DLD1 (cell line): ENCODE measurements around the gene ENTREP3.

Experiments
- in situ Hi-C: cut with HindIII; loops from 2 replicates; pipeline ENCODE4 v1.10.0; 2017; ENCODE audit warnings: low sequenced_read_pairs

Gene ENTREP3

GRCh38 chr1:155279268-155279667 lies 24.0 kb upstream of the ENTREP3 start:
- in situ Hi-C loops = no loop called here

- in situ Hi-C loops = no loop called here
Measured at GRCh38 chr1:155278689-155279160, 23.4 kb upstream of the ENTREP3 start.

- in situ Hi-C loops = no loop called here
Measured at GRCh38 chr1:155277902-155278688, 22.8 kb upstream of the ENTREP3 start.

- in situ Hi-C loops = no loop called here
Measured at GRCh38 chr1:155277070-155277901, 22.0 kb upstream of the ENTREP3 start, which contains the start of gene HCN3. Gene HCN3, plus strand, starts transcription at chr1:155277463. Its CDS starts 128 bp downstream, at chr1:155277591.

GRCh38 chr1:155273343-155274245 lies 18.3 kb upstream of the ENTREP3 start, which contains the start of gene CLK2:
Gene CLK2, minus strand, starts transcription at chr1:155273504. Its CDS starts 2,527 bp downstream, at chr1:155270977.
- in situ Hi-C loops = no loop called here

- in situ Hi-C loops = no loop called here
Measured at GRCh38 chr1:155272466-155273342, 17.4 kb upstream of the ENTREP3 start.

GRCh38 chr1:155269381-155269780 lies 14.1 kb upstream of the ENTREP3 start:
- in situ Hi-C loops = no loop called here

GRCh38 chr1:155268630-155269029 lies 13.3 kb upstream of the ENTREP3 start:
- in situ Hi-C loops = no loop called here

- in situ Hi-C loops = no loop called here
Measured at GRCh38 chr1:155267373-155267772, 12.1 kb upstream of the ENTREP3 start.

- in situ Hi-C loops = no loop called here
Measured at GRCh38 chr1:155266553-155266952, 11.3 kb upstream of the ENTREP3 start.

GRCh38 chr1:155263067-155263466 lies 7.8 kb upstream of the ENTREP3 start:
- in situ Hi-C loops = no loop called here

GRCh38 chr1:155261852-155262673 lies 6.8 kb upstream of the ENTREP3 start, which contains the start of gene SCAMP3:
Gene SCAMP3, minus strand, starts transcription at chr1:155262360. Its CDS starts 209 bp downstream, at chr1:155262151.
- in situ Hi-C loops = no loop called here

- in situ Hi-C loops = no loop called here
Measured at GRCh38 chr1:155261493-155261851, 6.2 kb upstream of the ENTREP3 start.

- in situ Hi-C loops = no loop called here
Measured at GRCh38 chr1:155260276-155260675, 5.0 kb upstream of the ENTREP3 start.

GRCh38 chr1:155256058-155256852 lies 972 bp upstream of the ENTREP3 start:
- in situ Hi-C loops = no loop called here

GRCh38 chr1:155254714-155255242 lies 505 bp downstream of the ENTREP3 start:
- in situ Hi-C loops = no loop called here

- in situ Hi-C loops = no loop called here
Measured at GRCh38 chr1:155254228-155254713, 1.0 kb downstream of the ENTREP3 start.

GRCh38 chr1:155253797-155254196 lies 1.5 kb downstream of the ENTREP3 start:
- in situ Hi-C loops = no loop called here
